Gastrocnemius medialis (tissue), 4 donors: ENCODE results near the gene ARMC10.

Experiments used
- POLR2A ChIP-seq, 2 donors: fragments of 450-650 bp; IDR thresholded peaks; one replicate each; pipeline ENCODE4 v1.6.1; 2017; ENCODE audit warnings: antibody characterized with exemption in 2 of 2, mild to moderate bottlenecking in 2 of 2, moderate library complexity in 2 of 2
- TF ChIP-seq, protein P1 (sequence below), 5 experiments: fragments of 450-650 bp in 3 of 5; fragments of 200-600 bp in 2 of 5; sonication (generic) in 2 of 5; IDR thresholded peaks in 4 of 5; conservative IDR thresholded peaks in 1 of 5; 1 replicate in 4 of 5; 2 replicates in 1 of 5; pipeline ENCODE4 v1.5.1; 2016 to 2019; ENCODE audit warnings: antibody characterized with exemption in 5 of 5, mild to moderate bottlenecking in 3 of 5, moderate library complexity in 3 of 5

DNA sequence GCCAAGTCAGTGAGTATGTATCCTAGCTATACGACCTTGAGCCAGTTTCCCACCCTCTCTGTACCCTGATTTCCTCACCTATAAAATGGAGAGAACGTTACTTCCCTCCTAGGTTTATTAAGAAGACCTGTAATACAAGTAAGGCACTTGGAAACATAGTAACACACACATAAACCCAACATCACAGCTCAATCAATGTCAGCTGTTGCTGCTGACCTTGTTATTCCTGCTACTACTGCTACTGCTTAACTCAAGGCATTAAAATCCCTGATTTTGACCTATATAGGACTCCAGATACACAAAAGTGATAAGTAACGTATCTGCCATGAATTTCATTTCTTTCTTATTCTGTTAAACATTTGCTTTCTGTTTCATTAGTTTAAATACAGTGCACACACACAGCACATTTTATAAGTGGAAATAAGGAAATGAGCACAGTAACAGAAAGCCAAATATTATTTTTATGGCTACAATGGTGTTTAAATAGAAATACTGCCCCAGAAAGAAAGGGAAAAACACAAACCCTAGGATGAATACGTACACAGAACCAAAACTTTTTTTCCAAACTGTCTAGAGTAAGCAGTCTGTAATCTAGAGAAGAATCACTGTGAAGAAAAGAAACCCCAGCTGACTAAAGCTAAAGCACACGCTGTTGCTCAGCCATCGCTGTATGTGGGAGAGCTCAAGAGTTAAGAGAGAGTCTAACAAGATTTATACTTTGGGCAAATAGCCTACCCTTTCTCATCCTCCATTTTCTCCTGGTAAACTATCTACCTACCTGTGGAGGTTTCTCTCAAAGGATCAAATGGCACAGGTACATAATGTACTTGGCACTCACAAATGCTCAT lies 55.0 kb downstream of the ARMC10 start:
- TF ChIP-seq POLR2A (IDR thresholded peaks at IDR 0.05) = no peak
- TF ChIP-seq, protein P1, sequence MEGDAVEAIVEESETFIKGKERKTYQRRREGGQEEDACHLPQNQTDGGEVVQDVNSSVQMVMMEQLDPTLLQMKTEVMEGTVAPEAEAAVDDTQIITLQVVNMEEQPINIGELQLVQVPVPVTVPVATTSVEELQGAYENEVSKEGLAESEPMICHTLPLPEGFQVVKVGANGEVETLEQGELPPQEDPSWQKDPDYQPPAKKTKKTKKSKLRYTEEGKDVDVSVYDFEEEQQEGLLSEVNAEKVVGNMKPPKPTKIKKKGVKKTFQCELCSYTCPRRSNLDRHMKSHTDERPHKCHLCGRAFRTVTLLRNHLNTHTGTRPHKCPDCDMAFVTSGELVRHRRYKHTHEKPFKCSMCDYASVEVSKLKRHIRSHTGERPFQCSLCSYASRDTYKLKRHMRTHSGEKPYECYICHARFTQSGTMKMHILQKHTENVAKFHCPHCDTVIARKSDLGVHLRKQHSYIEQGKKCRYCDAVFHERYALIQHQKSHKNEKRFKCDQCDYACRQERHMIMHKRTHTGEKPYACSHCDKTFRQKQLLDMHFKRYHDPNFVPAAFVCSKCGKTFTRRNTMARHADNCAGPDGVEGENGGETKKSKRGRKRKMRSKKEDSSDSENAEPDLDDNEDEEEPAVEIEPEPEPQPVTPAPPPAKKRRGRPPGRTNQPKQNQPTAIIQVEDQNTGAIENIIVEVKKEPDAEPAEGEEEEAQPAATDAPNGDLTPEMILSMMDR (IDR thresholded peaks at IDR 0.05 in 4 of 5, conservative IDR thresholded peaks at IDR 0.05 in 1 of 5) = no peak
